Renal cortex interstitium (tissue), 11 donors: ENCODE measurements around the gene NLGN1. TPM values are rescaled to one million over a fixed set of nuclear protein-coding genes. Genes with fewer than 3 reads are reported as not detected.
A peak's percentile ranks its signal among the peaks of the same experiment; 100 is the strongest.
"Not testable (repeated sequence)": the region's sequence is repeated elsewhere in the genome, so short reads cannot be mapped to it uniquely, and the experiment has no call there.

Source experiments
- DNase-seq, 11 donors: peaks; one replicate each; pipeline ENCODE4 v3.0.0-alpha.2; 2013; ENCODE audit warnings: low read depth in 9 of 11, low spot score in 4 of 11; ENCODE audit errors: extremely low read depth in 1 of 11
- polyA plus RNA-seq, 3 donors: library from polyadenylated mRNA; unstranded; fragments of 120-200 nt; gene quantifications; one replicate each; pipeline ENCODE4 v1.2.1, GENCODE V29; 2013; ENCODE audit not compliant: insufficient read length in 3 of 3

Gene NLGN1
- polyA plus RNA-seq, 3 donors, result 1.9 to 2.7 (median 2.5) TPM

DNA sequence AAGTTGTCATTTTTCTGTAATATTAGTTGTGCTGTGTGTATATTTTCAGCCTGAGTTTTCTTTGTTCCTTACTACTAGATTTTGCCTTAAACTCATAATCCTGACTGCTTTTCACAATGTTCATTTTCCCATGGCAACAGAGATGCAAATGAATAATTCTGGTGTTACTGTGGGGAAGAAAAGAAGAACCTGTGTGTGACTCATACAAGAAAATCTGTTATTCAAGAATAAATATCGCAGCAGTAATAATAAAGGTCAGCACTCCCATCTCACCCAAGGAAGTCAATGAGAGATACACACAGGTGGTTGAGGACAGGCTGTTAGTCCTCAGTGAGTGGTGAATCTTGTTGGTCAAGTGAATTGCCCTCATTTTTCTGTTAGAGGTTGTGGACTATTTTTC is 805.0 kb downstream of the NLGN1 start:
- DNase-seq, result no peak

DNA sequence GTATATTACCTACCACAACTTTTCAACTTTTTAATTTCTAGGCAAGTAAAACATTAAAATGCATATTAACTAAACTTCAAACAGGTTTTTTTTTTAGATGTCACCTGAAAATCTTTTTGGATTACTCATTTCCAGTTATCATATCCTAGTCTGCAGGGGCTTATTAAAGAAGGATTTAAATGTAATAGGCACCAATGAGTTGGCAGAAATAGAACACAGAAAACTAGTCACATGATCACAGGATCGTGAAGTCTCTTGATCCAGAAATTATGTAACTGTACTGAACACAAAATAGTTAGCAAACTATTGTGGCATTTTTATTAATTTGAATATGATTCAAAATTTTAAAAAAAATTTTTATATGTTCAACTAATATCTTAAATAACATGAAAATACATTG is 807.2 kb downstream of the NLGN1 start:
- no peak for DNase-seq

DNA sequence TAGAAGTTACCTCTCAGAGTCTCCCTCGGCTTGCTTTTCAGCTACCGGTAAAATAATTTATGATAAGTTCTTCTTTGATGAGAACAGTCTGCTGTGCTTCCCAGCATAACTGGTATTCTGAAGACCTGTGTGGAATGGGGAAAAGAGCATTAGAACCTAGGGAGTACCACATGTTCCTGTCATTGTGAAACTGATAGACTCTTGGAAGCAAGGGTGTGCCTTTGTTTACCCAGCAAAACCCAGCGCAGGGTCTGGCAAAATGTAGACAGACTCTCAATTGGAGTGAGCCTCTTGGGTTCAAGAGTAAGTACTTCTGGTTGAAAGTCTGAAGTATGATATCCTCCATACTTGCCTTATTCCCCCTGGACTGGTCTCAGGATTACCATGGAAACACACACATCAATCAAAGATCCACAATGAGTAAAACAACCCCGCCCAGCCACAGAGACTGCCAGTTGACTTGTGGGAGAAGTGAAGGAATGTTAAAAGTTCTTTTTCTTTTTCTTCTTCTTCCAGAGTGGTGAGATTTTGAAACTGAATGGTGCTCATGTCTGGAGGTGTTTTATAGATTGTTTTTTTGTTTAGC is 809.2 kb downstream of the NLGN1 start:
- no peak for DNase-seq

DNA sequence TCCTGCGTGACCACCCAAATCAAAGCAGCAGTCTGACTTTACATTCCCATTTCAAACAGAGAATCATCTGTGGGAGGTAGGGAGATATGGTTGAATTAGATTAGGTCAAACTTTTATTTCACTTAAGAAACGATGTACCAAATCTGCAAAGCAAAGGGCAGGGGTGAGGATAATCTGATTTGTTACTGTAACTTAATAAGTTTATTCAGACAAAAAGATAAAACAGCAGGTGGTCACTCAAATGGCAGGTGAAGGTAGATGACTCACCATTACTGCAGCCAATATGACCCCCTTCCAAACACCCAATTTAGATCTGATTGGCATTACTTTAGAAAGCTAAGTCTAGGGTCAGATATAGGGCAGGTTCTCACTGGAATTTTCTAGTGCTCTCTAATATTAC is 810.6 kb downstream of the NLGN1 start:
- no peak for DNase-seq

DNA sequence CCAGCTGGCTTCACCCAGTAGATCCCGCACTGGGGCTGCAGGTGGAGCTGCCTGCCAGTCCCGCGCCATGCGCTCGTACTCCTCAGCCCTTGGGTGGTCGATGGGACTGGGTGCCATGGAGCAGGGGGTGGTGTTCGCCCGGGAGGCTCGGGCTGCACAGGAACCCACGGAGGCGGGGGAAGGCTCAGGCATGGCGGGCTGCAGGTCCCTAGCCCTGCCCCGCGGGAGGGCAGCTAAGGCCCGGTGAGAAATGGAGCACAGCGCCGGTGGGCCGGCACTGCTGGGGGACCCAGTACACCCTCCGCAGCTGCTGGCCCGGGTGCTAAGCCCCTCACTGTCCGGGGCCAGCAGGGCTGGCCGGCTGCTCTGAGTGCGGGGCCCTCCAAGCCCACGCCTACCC is 814.4 kb downstream of the NLGN1 start:
- not testable (repeated sequence) for DNase-seq

DNA sequence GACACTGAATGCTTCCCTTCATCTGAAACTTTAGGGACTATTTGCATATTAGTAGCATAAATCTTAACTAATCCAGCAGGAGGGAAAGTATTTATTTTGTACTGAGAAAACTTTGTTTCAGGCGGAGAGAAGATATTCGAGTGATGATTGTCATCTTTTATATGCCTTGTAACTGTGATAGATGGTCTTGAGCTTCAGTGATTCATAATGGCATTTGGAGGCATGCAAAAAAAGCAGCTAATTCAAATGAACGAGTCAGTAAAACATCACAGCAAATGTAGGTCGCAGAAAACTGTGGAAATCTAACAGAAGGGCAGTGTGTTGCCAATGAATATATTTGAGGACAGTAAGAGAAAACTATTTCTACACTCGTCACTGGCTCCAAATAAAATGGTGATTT is 817.9 kb downstream of the NLGN1 start:
- no peak for DNase-seq

DNA sequence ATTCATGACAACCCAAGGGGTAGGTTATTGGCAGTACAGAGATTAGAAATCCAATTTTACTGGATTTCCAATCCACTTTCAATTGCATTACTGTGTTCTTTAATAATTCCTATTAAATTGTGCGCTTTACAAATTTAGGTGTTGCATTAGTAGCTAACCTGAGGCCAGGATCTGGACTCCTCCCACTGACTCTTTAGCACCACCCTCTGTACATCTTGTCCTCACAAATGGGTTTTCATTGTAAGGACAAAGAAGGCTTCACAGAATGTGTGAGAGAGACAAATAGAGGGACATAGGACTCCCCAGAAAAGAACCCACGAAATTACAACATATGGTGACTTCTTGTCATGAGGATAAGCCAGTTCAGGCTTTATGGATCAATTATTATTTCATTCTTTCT is 818.5 kb downstream of the NLGN1 start:
- DNase-seq, result no peak

DNA sequence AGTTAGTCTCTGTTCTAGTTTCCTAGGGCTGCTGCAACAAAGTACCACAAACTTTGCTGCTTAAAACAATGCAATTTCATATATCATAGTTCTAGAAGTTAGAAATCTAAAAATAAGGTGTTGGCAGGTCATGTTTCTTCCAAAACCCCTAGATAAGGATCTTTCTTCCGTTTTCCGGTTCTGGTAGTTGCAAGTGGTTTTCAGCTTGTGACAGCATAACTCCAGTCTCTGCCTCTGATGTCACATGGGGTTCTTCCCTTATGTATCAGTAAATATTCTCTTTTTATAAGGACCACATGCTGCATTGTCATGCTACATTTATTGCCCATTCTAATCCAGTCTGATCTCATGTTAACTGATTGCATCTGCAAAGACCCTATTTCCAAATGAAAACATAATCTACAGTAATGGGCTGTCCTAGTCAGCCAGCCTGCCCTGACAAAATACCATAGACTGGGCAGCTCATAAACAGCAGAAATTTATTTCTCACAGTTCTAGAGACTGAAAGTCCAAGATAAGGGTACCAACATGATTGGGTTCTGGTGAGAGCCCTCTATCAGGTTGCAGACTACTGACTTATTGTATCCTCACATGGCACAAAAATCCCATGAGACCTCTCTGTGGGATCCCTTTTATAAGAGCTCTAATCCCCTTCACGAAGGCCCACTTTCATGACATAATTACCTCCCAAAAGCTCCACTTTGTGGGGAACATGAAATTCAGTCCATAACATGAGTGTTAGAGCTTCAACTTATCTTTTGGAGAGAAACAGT is 819.6 kb downstream of the NLGN1 start:
- no peak for DNase-seq

DNA sequence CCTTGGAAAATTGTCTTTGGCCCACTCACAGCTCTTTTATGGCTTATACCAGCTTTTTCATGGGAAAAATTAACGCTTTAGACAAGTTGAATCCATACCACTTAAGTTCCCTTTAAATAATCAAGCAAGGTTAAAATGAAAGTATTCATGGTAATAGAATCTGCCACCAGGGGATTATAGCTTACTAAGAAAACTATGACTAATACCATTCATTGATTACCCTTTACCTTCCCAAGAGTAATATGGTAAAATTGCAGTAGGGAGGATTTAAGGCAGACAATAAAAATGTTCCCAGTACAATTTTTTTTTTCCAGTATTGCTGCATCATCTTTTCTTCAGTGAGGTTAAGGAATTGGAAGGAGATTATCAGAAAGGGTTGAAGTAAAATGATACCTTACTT is 820.5 kb downstream of the NLGN1 start:
- DNase-seq, result no peak

DNA sequence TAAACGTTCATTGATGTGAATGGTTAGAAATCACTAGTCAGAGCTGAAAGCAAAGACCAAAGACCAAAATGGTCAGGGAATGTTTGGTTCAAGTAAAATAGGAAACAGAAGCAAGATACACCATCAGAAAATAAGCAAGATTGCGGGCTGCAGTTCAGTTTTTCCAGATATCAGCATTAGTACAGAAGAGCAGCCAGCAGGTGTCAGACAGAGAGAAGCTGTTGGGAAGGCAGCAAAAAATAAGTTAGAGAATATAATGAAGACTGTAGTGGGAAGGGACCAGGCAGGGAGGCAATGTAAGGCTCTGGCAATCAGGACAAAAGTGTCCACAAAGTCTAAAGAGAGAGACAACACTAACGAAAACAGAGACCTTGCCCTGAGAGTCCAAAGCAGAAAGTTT is 822.2 kb downstream of the NLGN1 start:
- no peak for DNase-seq

DNA sequence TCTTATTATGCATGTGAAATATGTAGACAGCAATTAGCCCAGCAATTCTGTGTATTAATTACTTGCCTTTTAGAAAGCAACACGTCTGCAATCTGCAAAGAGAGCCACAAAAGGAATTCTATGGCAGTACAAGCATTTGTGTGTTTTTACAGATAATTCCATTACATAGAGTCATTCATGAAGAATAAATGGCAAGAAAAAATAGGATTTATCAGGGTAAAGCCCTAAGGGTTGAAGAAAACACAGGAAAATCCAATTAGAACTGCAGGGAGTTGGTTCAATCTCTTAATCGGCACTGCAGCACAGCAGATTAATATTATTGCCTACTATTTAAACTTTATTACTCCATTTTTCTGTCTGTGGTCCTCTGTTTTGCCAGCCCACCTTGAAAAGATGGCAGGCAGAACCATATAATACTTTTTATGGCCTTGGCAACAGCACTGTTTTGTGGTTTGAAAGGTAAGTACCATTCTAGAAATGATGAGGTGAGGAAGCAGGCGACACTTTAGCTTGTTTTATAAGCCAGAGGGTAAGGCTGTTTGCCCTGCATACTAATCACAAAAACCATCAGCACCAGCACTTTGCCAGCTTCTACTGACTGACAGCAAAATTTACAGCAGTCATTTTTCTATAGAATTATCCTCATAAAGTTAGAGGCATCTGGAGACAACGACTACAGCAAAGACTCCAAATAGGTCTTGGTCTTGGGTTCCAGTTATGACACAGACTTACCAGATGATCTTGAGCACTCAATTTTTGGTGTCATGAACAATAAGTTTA is 823.4 kb downstream of the NLGN1 start:
- DNase-seq, result no peak

DNA sequence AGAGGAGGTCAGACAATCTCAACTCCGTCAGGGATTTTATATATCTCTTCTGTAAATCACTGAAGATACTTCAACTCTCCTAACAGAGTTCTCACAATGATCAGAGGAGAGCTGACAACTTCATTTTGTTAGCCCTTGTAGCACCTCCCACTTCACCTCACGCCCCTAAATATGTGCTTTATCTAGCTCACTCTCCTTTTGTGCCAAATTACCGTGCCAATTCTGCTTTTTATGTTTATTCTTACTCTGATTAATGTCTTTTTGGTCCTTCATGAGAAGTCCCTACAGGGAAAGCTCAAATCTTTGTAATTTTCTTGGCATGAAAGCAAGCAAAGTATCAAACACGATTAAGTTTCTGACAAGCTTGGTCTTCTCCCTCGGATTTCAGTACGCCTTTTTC is 825.5 kb downstream of the NLGN1 start:
- DNase-seq, result no peak

DNA sequence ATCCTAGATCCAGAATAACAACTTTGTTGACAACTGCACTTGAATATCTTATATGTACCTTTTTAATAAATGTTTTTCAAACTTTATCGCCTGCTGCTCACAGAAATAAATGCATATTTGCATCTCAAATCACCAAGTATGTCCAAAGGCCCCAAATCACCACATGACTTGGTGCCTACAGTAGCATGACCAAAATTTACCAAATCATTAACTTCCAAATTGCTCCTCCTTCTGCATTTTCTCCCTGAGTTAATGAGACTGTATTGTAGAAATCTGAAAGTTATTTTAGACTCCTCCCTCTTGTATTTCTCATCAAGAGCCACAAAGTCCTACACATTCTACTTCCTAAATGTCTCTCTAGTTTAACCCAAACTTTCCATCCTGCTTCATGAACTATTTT is 826.1 kb downstream of the NLGN1 start:
- peak in 3 of 11 donors; percentile 6 to 35 (median 34) for DNase-seq

DNA sequence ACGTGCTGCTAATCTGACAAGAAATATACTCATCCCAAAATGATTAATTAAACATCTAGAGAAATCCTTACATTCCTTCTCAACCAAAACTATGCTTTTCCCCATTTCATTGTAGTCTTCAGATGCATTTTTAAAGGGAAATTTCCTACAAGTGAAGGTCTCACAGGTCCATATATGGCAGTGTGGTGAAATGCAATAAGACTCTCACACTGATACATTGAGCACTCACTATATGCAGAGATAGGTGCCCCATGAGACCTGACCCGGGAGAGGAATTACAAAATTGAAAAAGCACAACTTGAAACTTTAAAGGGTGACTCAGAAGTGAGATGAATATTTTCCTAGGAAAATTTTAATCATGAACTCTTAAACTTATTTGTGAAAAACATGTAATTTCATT is 832.4 kb downstream of the NLGN1 start:
- DNase-seq, result no peak

DNA sequence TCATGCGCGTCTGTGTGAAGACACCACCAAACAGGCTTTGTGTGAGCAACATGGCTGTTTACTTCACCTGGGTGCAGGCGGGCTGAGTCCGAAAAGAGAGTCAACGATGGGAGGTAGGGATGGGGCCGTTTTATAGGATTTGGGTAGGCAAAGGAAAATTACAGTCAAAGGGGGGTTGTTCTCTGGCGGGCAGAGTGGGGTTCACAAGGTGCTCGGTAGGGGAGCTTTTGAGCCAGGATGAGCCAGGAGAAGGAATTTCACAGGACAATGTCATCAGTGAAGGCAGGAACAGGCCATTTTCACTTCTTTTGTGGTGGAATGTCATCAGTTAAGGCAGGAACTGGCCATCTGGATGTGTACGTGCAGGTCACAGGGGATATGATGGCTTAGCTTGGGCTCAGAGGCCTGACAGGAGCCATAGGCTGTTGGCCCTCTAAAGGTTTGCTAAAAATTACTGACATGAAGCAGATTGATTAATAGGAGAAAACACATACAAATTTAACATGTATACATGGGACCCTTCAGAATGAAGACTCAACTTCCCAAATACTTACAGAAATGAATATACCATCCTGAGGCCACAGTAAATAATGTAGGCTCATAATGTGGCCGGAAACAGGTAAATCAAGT is 834.6 kb downstream of the NLGN1 start:
- DNase-seq, result not testable (repeated sequence)

DNA sequence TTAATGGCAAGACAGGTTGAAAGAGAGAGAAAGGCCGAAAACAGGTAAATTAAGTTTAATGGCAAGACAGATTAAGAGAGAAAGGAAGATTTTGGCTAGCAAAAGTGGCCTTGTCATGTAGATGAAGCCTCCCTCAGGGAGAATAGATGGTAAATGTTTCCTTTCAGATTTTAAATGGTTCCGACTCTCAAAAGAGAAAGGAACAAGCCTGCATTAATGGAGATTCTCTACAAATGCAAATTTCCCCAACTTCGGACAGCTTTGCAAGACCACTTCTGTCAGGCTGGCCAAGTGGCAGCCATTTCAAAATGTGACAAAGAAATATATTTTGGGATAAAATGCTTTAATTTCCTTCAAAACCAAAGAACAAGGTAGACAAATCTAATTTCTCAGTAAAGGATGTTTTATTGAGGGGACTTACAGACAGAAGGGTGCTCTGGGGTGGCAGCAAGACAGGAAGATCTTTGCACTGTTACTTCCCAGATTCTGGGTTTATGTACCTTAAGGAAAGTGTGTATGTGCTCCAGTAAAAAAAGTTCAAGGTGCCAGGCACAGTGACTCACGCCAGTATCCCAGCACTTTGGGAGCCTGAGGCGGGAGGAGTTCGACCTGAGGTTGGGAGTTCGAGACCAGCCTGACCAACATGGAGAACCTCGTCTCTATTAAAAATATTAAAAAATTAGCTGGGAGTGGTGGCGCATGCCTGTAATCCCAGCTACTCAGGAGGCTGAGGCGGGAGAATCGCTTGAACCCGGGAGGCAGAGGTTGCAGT is 835.3 kb downstream of the NLGN1 start:
- DNase-seq, result no peak

DNA sequence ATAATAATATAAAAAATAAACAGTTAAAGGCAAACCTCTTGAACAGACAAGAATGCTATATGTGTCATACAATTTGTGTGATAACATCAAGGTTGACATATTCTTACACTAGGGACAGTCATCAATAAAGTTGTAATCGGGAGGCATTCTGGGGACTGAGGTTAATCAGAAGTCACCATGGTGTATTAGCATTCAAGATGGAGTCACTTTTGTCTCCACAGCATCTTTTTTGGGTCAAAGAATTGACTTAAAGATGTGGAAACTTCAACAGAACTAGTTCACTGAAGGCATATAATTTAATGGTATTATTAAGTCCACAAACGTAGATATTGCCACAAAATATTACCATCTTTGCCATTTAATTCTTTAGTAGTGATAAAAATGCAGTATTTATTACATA is 836.0 kb downstream of the NLGN1 start:
- no peak for DNase-seq

DNA sequence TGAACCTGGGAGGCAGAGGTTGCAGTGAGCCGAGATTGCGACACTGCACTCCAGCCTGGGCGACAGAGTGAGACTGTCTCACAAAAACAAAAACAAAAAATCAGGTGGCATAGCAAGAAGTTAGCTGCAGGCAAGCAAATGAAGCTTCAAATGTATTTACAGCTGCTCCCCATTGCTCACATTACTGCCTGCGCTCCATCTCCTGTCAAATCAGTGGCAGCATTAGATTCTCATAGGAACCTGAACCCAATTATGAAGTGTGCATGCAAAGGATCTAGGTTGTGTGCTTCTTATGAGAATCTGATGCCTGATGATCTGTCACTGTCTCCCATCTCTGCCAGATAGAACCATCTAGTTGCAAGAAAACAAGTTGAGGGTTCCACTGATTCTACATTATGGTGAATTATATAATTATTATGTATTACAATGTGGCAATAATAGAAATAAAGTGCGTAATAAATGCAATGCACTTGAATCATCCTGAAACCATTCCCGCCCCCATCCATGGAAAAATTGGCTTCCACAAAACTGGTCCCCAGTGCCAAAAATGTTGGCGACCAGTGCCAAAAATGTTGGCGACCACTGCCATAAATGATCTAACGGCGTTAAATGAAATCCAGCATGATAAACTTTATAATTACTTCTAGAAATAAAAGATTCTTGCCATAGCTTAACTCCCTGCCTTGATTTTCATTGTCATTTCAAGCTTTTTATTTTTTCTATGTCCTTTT is 844.9 kb downstream of the NLGN1 start:
- no peak for DNase-seq
